A204.1 (cell line): ENCODE results near the gene RAB11FIP3.
"Not testable (repeated sequence)": the region's sequence is repeated elsewhere in the genome, so short reads cannot be mapped to it uniquely, and the experiment has no call there.

Experiments
- FAIRE-seq: peaks from 2 replicates; lab custom pipeline; 2012; peaks lifted over from hg19 to GRCh38; lab: Jason Lieb, UNC

RAB11FIP3 gene

DNA sequence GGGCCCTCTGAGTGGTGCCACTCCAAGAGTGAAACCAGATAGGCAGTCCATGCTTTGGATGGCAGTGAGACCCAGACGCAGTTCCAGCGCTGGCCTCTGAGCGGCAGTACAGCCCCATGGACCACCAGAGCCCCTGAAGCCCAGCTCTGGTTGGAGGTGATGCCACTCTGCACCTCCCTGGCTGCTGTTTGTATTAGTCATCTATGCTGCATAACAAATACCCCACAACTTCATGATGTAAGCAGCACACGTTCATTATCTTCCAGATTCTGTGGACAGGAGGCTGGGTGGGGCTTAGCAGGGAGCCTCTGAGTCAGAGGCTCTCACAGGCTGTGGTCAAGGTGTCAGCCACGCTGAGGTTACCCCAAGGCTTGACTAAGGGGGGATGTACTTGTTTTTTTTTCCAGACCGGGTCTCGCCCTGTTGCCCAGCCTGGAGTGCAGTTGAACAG lies 33.5 kb upstream of the RAB11FIP3 start:
- no peak for FAIRE-seq

DNA sequence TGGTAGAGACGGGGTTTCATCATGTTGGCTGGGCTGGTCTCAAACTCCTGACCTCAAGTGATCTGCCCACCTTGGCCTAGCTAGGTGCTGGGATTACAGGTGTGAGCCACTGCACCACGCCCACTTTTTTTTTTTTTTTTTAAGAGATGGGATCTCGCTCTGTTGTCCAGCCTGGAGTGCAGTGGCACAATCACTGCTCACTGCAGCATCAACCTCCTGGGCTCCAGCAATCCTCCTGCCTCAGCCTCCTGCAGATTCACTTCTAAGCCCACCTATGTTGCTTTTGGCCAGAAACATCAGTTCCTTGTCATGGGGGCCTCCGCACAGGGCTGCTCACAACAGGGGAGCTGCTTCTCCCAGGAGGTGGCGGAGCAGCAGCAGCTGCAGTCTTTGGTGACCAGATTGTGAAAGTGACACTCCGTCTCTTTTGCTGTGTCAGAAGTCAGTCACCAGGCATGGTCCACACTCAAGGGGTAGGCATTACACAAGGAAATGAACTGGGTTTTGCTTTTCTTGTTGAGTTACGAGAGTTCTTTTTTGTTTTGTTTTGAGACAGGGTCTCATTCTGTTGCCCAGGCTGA lies 32.9 kb upstream of the RAB11FIP3 start:
- FAIRE-seq: no peak

DNA sequence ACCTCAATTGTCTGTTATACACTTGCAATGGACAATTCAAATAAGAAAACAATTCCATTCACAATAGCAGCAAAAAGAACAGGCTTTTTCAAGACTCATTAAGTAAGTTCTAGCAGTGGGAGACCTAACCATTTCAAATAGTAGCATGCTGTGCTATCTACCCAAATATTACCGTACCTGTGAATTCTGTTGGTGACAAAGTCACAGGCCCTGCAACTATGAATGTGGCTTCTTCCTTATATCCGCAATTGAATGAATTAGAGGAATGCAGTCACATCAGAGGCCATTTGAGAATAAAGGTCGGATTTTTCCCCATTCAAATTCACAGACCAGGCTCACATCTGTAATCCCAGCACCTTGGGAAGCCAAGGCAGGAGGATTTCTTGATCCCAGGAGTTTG lies 29.2 kb upstream of the RAB11FIP3 start:
- no peak for FAIRE-seq

DNA sequence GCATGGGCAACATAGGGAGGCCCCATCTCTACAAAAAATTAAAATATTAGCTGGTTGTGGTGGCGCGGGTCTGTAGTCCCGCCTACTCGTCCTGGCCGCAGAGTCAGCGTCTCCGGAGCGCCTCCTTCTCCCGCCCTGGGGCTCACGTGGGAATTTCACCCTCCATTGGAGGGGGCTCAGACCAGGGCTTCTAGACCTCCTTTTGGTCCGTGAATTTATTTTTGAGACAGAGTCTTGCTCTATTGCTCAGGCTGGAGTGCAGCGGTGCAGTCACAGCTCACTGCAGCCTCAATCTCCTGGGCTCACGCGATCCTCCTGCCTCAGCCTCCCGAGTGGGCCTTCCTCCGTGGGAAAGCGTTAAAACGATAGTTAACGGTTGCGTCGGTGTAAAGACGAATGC lies 28.8 kb upstream of the RAB11FIP3 start:
- no peak for FAIRE-seq

DNA sequence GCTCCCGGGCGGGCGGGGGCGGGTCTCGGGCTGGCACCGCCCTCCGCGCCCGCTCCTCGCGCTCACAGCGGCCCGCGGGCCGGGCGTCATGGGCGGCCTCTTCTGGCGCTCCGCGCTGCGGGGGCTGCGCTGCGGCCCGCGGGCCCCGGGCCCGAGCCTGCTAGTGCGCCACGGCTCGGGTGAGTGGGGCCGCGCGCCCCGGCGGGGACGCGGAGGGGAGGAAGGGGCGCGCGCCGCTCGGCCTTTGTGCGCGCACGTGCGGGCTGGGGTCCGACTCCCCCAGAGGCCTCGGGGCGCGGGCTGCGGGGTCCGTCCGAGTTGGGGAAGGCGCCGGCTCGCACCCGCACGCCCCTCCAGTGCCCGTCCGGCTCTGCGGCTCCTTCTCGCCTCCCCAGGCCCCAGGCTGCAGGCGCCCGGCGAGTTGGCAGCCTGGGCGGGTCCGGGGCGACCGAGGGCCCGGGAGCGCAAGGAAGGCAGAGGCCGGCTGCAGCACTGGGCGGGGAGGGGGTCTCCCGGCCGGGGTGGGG lies 28.3 kb upstream of the RAB11FIP3 start, which contains the start of gene NME4:
TSS of gene NME4 (plus strand) at position 65 of the 527 bp plus-strand sequence. CDS start at position 89, 24 bp downstream.
- FAIRE-seq: no peak

DNA sequence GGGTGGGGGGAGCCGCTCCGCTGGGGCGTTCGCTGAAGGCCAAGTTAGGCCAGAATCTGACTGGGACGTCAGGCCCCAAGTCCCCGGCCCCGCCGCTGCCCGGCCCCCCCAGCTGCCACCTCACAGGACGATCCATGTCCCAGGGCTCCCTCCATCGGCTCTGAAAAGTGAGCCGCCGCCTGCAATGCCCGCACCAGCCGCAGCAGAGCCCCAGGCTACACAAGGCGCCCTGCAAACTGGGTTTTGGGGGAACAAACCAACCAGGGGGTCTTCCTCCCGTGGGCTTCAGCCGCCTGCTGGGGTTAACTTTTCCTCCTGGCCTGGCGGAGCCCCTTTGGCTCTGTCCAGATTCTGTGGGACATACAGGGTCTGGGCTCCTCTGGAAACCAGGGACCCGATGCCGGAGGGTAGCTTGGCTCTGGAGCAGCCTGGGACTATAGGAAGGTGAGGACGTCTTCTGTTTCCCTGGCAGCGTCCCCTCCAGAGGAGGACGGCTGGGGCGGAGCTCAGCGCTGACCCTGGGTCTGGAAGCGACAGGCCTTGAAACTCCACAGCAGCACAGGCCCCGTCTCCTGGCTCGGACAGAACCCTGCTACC lies 27.6 kb upstream of the RAB11FIP3 start:
- no peak for FAIRE-seq

DNA sequence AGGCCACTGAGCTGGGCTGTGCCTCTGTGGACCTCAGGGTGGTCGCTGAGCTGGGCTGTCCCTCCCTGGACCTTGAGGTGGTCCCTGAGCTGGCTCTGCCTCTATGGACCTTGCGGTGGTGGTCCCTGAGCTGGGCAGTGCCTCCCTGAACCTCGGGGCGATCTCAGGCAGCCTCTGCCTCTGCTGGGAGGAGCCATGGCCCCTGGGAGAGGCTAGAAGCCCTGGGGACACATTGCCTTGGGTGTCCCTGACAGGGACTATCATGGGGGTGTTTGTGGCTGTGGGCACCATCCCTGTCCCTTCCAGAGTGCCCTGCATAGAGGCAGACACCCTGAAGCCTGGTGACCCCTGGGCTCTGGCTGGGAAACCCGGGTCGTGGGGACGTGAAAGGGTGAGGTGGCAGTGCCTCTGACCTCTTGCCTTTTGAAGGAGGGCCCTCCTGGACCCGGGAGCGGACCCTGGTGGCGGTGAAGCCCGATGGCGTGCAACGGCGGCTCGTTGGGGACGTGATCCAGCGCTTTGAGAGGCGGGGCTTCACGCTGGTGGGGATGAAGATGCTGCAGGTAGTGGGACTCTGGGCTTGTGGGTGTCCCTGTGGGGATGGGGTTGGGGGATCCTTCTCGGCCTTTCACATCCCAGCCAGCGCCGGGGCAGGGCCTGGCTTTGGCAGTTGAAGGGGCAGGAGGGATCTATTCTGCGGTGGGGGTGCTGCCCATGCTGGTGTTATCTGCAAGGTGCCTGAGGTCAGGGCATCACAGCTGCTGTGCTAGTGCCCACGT lies 26.7 kb upstream of the RAB11FIP3 start:
- FAIRE-seq: no peak

DNA sequence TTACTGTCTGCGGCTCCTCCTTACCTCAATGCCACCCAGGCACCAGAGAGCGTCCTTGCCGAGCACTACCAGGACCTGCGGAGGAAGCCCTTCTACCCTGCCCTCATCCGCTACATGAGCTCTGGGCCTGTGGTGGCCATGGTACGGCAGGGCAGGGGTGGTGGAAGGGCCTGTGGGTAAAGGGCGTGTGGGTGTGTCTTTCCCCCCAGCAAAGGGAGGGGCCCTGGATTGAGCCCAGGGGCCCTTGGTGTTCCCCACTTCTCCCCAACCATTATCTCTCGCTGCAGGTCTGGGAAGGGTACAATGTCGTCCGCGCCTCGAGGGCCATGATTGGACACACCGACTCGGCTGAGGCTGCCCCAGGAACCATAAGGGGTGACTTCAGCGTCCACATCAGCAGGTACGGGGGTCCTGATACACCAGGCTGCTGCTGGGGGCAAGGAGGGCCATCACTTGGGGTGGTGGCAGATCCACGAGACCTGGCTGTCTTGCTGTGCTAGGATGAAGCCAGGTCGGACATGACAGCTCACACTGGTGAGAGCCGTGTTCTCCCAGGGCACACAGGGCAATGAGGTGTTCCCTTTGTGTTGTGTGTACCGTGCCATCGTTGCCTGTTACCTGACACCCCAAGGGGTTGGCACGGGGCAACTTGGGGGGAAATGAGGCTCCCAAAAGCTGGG lies 26.0 kb upstream of the RAB11FIP3 start:
- FAIRE-seq: no peak

DNA sequence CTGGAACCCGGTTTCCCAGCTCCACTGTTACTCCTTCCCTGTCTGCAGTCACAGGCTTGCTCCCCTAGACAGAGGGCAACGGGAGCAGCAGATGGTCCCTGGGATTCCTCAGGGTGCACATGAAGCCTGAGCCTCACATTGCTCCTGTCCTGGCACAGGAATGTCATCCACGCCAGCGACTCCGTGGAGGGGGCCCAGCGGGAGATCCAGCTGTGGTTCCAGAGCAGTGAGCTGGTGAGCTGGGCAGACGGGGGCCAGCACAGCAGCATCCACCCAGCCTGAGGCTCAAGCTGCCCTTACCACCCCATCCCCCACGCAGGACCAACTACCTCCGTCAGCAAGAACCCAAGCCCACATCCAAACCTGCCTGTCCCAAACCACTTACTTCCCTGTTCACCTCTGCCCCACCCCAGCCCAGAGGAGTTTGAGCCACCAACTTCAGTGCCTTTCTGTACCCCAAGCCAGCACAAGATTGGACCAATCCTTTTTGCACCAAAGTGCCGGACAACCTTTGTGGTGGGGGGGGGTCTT lies 25.3 kb upstream of the RAB11FIP3 start:
- FAIRE-seq: no peak

DNA sequence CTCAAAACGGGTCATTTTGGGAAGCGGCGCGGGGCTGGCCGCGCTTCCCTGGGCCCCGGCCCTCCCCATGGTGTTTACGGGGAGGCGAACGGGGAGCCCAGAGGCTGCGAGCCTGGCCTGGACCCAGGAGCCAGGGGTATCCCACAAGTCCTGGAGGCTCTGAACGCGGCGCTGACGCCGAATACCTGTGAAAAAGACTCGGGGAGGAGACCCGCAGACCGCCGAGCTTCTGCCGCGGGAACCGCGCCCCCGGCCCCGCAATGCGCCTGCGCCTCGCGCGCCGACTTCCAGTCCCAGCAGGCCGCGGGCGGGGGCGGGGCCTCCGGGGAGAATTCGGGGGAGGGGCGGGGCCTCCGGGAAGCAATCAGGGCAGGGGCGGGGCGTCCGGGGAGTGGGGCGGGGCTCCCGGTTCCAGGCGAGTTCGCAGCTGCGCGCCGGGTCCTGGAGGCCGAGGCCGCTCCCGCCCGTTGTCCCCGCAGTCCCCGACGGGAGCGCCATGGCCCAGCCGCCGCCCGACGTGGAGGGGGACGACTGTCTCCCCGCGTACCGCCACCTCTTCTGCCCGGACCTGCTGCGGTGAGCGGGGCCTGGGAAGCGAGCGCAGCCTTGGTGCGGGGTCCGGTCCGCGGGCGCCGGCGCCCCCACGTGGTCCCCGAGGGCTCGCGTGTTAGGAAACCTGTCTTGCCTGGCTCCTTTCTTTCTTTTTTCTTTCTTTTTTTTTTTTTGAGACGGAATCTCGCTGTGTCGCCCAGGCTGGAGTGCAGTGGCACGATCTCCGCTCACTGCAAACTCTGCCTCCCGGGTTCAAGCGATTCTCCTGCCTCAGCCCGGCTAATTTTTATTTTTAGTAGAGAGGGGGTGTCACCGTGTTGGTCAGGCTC lies 23.7 kb upstream of the RAB11FIP3 start, which contains the start of gene DECR2:
TSS of gene DECR2 (plus strand) at position 418 of the 881 bp plus-strand sequence. CDS start at position 497, 79 bp downstream.
- no peak for FAIRE-seq

DNA sequence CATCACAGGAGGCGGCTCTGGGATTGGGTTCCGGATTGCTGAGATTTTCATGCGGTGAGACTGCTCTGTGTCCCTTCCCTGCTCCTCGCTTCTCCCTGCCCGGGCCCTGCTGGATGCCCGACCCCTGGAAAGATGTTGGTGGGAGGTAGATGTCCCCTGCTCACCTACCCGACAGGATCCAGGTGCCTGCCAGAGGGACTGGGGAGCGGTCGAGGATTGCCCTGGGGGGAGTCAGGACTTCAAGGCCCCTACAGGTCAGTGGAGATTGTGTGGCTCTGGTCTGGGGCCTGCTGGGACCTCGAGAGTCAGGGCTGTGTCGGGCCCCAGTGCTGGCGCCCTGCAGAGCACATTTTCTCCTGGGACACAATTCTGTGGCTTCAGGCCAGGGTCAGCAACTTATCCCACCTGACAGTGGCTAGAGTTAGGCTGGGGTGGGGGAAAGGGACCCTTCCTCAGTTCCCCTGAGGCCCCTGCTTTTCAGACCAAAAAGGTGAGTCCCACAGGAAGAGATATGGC lies 20.4 kb upstream of the RAB11FIP3 start:
- no peak for FAIRE-seq

DNA sequence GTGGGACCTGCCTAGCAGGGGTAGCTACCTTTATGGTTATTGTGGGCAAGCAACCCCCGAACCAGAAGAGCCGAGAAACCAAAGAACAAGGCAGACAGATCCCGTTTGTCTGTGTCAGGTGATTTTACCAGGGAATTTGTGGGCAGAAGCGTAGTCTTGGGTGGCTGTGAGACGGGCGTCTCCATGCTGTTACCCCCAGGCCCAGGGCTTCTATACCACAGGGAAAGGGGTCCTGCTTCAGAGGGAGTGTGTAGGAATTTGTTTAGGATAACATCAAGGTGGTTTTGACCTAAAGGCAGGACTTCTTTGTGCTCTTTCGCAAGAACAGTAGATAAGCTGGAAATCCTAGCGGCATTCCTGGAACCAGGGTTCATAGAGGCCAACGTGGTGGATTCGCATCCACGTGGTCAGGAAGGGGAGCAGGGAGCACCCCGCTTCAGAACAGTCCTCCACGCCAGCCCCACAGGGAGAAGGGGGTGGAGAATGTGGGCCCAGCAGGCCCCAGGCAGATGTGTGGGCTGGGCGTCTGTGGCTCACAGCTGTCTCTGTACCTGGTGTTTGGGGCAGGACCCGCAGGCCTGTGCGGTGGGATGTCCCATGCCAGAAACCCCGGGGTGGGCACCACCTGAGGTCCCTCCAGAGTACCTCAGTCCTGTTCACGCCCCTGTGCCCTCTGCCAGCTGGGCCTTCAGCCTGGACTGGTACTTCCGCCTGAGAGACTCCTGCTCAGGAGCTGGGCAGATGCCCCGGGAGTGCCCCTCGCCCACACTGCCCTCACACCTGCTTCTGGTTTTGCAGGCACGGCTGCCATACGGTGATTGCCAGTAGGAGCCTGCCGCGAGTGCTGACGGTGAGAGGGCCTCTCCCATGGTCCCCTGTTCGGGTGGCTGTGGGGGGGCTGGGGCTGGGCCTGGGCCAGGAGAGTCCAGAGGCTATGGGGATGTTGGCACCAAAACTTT lies 19.6 kb upstream of the RAB11FIP3 start:
- no peak for FAIRE-seq

DNA sequence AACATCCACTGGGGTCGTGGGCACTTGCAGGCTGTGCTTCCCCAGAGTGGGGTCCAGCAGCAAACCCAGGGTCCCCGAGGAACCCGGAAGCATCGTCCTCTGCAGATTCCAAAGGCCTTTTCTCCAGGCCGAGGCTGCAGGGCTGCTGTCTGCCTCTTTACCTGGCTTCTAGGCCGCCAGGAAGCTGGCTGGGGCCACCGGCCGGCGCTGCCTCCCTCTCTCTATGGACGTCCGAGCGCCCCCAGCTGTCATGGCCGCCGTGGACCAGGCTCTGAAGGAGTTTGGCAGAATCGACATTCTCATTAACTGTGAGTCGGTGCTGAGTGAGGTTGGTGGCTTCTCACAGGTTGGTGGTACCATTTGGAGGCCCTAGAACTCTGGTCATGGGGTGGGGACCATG lies 18.2 kb upstream of the RAB11FIP3 start:
- FAIRE-seq: no peak

DNA sequence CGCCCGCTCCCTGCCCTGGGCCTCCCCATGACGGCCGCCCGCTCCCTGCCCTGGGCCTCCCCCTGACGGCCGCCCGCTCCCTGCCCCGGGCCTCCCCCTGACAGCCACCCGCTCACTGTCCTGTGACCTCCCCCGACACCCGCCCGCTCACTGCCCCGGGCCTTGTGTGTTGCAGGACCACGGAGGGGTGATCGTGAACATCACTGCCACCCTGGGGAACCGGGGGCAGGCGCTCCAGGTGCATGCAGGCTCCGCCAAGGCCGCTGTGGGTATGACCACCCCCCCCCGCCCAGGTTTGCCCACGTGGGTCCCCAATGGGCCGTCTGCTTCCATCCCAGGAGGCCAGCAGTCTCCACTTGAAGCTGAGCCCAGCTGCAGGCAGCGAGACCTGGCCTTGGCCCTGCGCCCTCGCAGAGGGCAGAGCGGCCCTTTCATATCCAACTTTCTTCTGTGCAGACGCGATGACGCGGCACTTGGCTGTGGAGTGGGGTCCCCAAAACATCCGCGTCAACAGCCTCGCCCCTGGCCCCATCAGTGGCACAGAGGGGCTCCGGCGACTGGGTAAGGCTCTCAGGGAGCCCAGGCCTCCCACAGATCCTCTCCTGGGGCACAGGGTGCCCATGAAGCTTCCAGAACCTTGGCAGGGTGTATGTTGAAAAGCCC lies 14.8 kb upstream of the RAB11FIP3 start:
- no peak for FAIRE-seq

DNA sequence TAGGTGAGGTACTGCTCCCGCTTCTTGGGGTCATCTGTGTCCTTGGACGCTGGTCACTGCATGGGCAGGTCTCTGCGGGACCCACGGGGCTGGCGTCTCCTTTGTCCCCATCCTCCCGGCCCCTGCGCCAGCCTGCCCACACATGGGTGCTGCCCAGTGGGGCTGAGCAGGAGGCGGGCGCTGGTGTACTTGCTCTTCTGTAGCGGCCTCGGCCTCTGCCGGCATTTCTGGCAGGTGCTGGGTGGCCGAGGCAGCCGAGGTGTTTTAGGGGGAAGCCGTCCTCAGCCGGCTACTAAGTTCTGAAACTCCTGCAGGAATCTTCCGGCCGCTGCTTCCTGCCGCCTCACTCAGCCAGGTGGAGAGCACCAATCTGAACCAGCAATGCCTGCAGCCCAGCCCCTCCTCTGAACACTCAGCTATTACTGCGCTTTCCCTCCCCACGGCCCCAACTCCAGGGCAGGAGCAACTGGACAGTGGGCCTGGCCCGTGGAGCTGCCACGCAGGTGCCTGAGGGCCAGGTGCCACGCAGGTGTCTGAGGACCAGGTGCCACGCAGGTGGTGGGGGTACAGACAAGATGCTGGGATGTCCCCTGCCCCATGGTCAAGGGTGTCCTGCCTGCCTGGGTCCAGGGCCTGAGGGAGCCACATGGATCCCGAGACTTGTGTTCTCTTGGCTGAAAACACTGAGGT lies 13.7 kb upstream of the RAB11FIP3 start:
- no peak for FAIRE-seq

DNA sequence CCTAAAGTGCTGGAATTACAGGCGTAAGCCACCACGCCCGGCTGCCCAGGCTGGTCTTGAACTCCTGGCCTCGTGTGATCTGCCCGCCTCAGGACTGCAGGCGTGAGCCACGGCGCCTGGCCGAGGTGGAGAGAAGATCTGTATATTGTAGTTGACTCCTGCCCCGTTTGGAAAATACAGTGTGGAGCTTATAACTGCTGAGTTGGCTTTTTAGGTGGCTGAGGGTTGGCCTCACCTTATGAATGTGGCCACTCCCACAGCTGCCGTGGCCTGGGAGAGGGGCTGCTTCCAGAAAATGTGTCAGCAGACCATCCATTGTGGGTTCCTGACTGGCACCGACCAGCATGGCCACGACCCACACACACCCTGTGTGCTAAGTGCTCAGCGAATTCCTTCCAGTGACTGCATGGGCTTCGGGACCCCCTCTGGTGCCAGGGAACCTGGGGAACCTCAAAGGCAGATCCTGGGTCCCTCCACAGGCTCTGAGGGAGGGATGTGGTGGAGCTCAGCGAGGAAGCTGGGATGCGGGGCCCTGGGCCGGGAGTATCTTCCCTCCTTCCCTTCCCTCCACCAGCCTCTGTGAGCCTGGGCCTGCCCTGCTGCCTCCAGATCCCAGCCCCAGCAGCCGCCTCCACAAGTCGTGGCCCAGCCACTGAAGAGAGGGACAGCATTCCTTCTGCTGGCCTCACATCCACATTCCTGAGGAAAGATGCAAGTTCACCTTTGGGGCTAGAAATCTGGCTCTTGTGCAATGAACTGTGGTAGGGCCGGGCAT lies 10.9 kb upstream of the RAB11FIP3 start:
- no peak for FAIRE-seq

DNA sequence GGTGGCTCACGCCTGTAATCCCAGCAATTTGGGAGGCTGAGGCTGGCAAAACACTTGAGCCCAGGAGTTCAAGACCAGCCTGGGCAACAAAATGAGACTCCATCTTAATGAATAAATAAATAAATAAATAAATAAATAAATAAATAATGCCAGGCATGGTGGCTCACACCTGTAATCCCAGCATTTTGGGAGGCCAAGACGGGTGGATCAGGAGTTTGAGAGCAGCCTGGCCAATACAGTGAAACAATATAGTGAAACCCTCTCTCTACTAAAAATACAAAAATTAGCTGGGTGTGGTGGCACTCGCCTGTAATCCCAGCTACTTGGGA lies 10.3 kb upstream of the RAB11FIP3 start:
- not testable (repeated sequence) for FAIRE-seq

DNA sequence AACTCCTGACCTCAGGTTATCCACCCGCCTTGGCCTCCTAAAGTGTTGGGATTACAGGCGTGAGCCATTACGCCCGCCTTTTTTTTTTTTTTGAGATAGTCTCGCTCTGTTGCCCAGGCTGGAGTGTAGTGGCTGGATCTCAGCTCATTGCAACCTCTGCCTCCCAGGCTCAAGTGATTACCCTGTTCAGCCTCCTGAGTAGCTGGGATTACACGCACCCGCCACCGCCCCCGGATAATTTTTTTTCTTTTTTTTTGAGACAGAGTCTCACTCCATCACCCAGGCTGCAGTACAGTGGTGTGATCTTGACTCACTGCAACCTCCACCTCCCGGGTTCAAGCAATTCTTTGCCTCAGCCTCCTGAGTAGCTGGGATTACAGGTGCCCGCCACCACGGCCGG lies 3.3 kb upstream of the RAB11FIP3 start:
- not testable (repeated sequence) for FAIRE-seq
